Heart right ventricle (tissue), 16 donors: ENCODE results near the gene UPK1B. TPM values are rescaled to one million over a fixed set of nuclear protein-coding genes. Genes with fewer than 3 reads are reported as not detected.

ENCODE experiments used
- ATAC-seq, 8 donors: fragments of 200-7000 bp; cut with Tn5 transposase; one replicate each; pipeline ENCODE4 v1.9.1; 2020; ENCODE audit warnings: mild to moderate bottlenecking in 8 of 8, moderate library complexity in 8 of 8, moderate number of reproducible peaks in 1 of 8
- DNase-seq, 2 donors: peaks; one replicate each; pipeline ENCODE4 v3.0.0-alpha.2; 2020
- H3K27ac ChIP-seq, 10 donors: fragments of 200-600 bp; sonication (generic) in 2 of 10; one replicate each; pipeline versions ENCODE4 v1.5.0 to v1.8.0; 2020 to 2022; ENCODE audit warnings: mild to moderate bottlenecking in 3 of 10
- H3K27me3 ChIP-seq, 7 donors: fragments of 200-600 bp; one replicate each; pipeline ENCODE4 v1.8.0; 2021 to 2022; ENCODE audit warnings: mild to moderate bottlenecking in 2 of 7
- H3K36me3 ChIP-seq, 9 donors: fragments of 200-600 bp; sonication (generic) in 1 of 9; one replicate each; pipeline versions ENCODE4 v1.5.0 to v1.8.0; 2020 to 2022; ENCODE audit warnings: mild to moderate bottlenecking in 2 of 9
- H3K4me1 ChIP-seq, 9 donors: fragments of 200-600 bp; sonication (generic) in 1 of 9; one replicate each; pipeline versions ENCODE4 v1.5.0 to v1.8.0; 2020 to 2022; ENCODE audit warnings: mild to moderate bottlenecking in 4 of 9
- H3K4me3 ChIP-seq, 10 donors: fragments of 200-600 bp; sonication (generic) in 2 of 10; one replicate each; pipeline versions ENCODE4 v1.5.0 to v1.8.0; 2020 to 2022; ENCODE audit warnings: mild to moderate bottlenecking in 7 of 10, moderate library complexity in 2 of 10
- H3K9me3 ChIP-seq, 11 donors: fragments of 200-600 bp in 10 of 11; sonication (generic) in 2 of 11; one replicate each; pipeline versions ENCODE4 v1.5.0 to v1.8.0; 2013 to 2022; ENCODE audit warnings: mild to moderate bottlenecking in 2 of 11, control low read depth in 1 of 11, moderate library complexity in 1 of 11
- CTCF ChIP-seq, 9 donors: fragments of 200-600 bp; sonication (generic) in 2 of 9; IDR thresholded peaks; one replicate each; pipeline versions ENCODE4 v1.5.0 to v1.8.0; 2021 to 2022; ENCODE audit warnings: antibody characterized with exemption in 9 of 9, mild to moderate bottlenecking in 5 of 9, moderate library complexity in 1 of 9
- WGBS, 2 donors: extraction: QIAGEN DNeasy Blood & Tissue Kit; methylation state at CpG; one replicate each; pipeline ENCODE4 v1.1.7; 2013; ENCODE audit warnings: inconsistent platforms in 1 of 2; 5-methylcytosine and 5-hydroxymethylcytosine counted together
- intact Hi-C, 10 donors: fragments of 100-400 bp; cut with DNase I; formaldehyde crosslinking; loops; one replicate each; pipeline versions ENCODE4 v1.11.1 to v1.14.2; 2022
- polyA plus RNA-seq, 2 donors: library from polyadenylated mRNA; stranded (reverse); fragments of 200-250 nt; gene quantifications; one replicate each; pipeline ENCODE4 v1.2.3, GENCODE V29; 2013
- total RNA-seq, 10 donors: library from RNA; stranded (reverse); fragmentation: NEBNext Ultra II Directional in 3 of 10; extraction: Animal tissue kit (Norgen Biotek cat#: 25700) in 3 of 10; gene quantifications; one replicate each; pipeline versions ENCODE4 v1.2.1 to v1.2.4, GENCODE V29; 2021 to 2023
- donor health status: Arrhythmogenic right ventricular cardiomyopathy.
- donor health status: ischemic (EF 13 %, LVEDD 7.1; RV severe dilation, severe dysfunction).
- donor health status: healthy with polysubstance abuse.
- donor health status: DM: no; HTN: yes; CAD: no.
- donor health status: DM: no; HTN: no; CAD: no.
- donor health status: ischemic (EF 25% LVEDD 6.9; RV normal size, moderate dysfunction).
- donor health status: ischemic (EF 25% LVEDD 5.7; RV mildly dilated, moderate dysfunction).
- donor health status: healthy.
- donor health status: DM: yes; HTN: yes; CAD: no.
- donor health status: Ischemic cardiomyopathy.
- donor health status: ischemic (EF 35%, LVEDD 5.7; RV mildly dilated, moderate dysfunction).
- donor health status: nonischemic (EF 11% LVEDD 7.7; RV severe dilation, severe dysfunction).
- donor health status: DM: yes; HTN: yes; CAD: no.
- donor health status: PGD.
- donor health status: ischemic (EF 29% LVEDD 5.4; RV normal size, mild dysfunction).
- donor health status: nonischemic (EF 23%, LVEDD 6.1; RV moderate dilation, normal function).

Gene UPK1B
- total and polyA plus RNA-seq, 12 donors: 1.1 TPM; not detected in 11

- Histone ChIP-seq H3K36me3 (no peaks in the 10 kb centered on the region), H3K4me1 (no peaks in the 10 kb centered on the region), H3K9me3 (no peaks in the 10 kb centered on the region), H3K27ac (no peak overlapping the region), H3K27me3 (peaks cover 0 to 10% (median 0%) of the 10 kb centered on the region in 7 donors), H3K4me3 (no peak overlapping the region)
- WGBS, 2 donors: 73 to 75% methylated on average over 3 of the region's 3 CpGs
- TF ChIP-seq CTCF (IDR thresholded peaks at IDR 0.05): no peak
- ATAC-seq (no peak), DNase-seq (no peak)
- intact Hi-C loops: no loop called here
Measured at GRCh38 chr3:119181765-119182164, 8.4 kb downstream of the UPK1B start.

GRCh38 chr3:119184111-119184510 is 10.7 kb downstream of the UPK1B start:
- ATAC-seq (no peak), DNase-seq (no peak)
- intact Hi-C loops: no loop called here
- H3K27ac ChIP-seq: no peak overlapping the region
- WGBS, 2 donors: 84 to 88% methylated on average over 9 of the region's 9 CpGs
- TF ChIP-seq CTCF (IDR thresholded peaks at IDR 0.05): no peak
- H3K9me3 ChIP-seq: no peaks in the 10 kb centered on the region
- H3K4me3 ChIP-seq: no peak overlapping the region
- H3K36me3 ChIP-seq: no peaks in the 10 kb centered on the region
- no peaks in the 10 kb centered on the region for H3K4me1 ChIP-seq
- H3K27me3 ChIP-seq: no peaks in the 10 kb centered on the region

GRCh38 chr3:119184796-119185570 is 11.6 kb downstream of the UPK1B start:
- H3K9me3 ChIP-seq: no peaks in the 10 kb centered on the region
- H3K36me3 ChIP-seq: no peaks in the 10 kb centered on the region
- intact Hi-C loops: no loop called here
- 75 to 79% methylated on average over 7 of the region's 7 CpGs for WGBS, 2 donors
- H3K27me3 ChIP-seq: no peaks in the 10 kb centered on the region
- no peak for TF ChIP-seq CTCF (IDR thresholded peaks at IDR 0.05)
- DNase-seq (no peak), ATAC-seq (no peak)
- no peak overlapping the region for H3K27ac ChIP-seq
- no peak overlapping the region for H3K4me3 ChIP-seq
- H3K4me1 ChIP-seq: no peaks in the 10 kb centered on the region

- Histone ChIP-seq H3K36me3 (no peaks in the 10 kb centered on the region), H3K27me3 (no peaks in the 10 kb centered on the region), H3K4me1 (no peaks in the 10 kb centered on the region), H3K4me3 (no peak overlapping the region), H3K9me3 (no peaks in the 10 kb centered on the region), H3K27ac (no peak overlapping the region)
- no peak for TF ChIP-seq CTCF (IDR thresholded peaks at IDR 0.05)
- DNase-seq: no peak
- no peak for ATAC-seq
- intact Hi-C loops: no loop called here
Measured at GRCh38 chr3:119187266-119187665, 13.9 kb downstream of the UPK1B start.
